IMR-90 (cell line): ENCODE results near the gene BAMBI. TPM values are rescaled to one million over a fixed set of nuclear protein-coding genes. Genes with fewer than 3 reads are reported as not detected.

ENCODE experiments used
- ATAC-seq: fragments of 200-7000 bp; cut with Tn5 transposase; 2 replicates; pipeline ENCODE4 v1.9.1; 2020; ENCODE audit warnings: low read depth, mild to moderate bottlenecking, moderate library complexity
- BruUV-seq: library from RNA; stranded (reverse); fragments of 400-500 nt; replicated peaks from 2 replicates; lab custom pipeline; 2021; lab: Mats Ljungman, UMichigan
- CTCF ChIA-PET: fragments of 300-600 bp; formaldehyde crosslinking; extraction: SDS; loops from one replicate; lab custom pipeline; 2021; ENCODE audit warnings: antibody characterized with exemption; lab: Yijun Ruan, JAX
- POLR2A ChIA-PET: fragments of 300-600 bp; sonication (Branson Sonifier 250); formaldehyde crosslinking; loops from one replicate; lab custom pipeline; 2022; ENCODE audit warnings: antibody characterized with exemption; ENCODE audit not compliant: unreplicated experiment; lab: Charles Lee
- DNase-seq: peaks from one replicate; pipeline ENCODE4 v3.0.0; 2013
- H2AFZ ChIP-seq: replicated peaks from 2 replicates; pipeline ENCODE3; 2013; ENCODE audit warnings: low read length, mild to moderate bottlenecking; ENCODE audit not compliant: poor library complexity
- H2AK5ac ChIP-seq: 2 replicates; pipeline ENCODE4 v1.6.1; 2013; ENCODE audit warnings: low read depth, low read length, inconsistent platforms
- H2AK9ac ChIP-seq: replicated peaks from 2 replicates; pipeline ENCODE3; 2013; ENCODE audit warnings: mild to moderate bottlenecking, low read depth, low read length, moderate library complexity; ENCODE audit not compliant: poor library complexity
- H2BK120ac ChIP-seq: 2 replicates; pipeline ENCODE4 v1.6.1; 2013; ENCODE audit warnings: low read depth, low read length, inconsistent platforms
- H2BK15ac ChIP-seq: 3 replicates; pipeline ENCODE4 v1.6.1; 2013; ENCODE audit warnings: low read depth, low read length, inconsistent platforms
- H2BK20ac ChIP-seq: 2 replicates; pipeline ENCODE4 v1.6.1; 2013; ENCODE audit warnings: low read depth, mild to moderate bottlenecking, inconsistent platforms, low read length, moderate library complexity
- H2BK5ac ChIP-seq: 2 replicates; pipeline ENCODE4 v1.6.1; 2013; ENCODE audit warnings: mild to moderate bottlenecking, low read depth, low read length, inconsistent platforms; ENCODE audit not compliant: poor library complexity, severe bottlenecking
- H3K14ac ChIP-seq: replicated peaks from 2 replicates; pipeline ENCODE4 v1.6.1; 2013; ENCODE audit warnings: low read depth, low read length, inconsistent platforms
- H3K18ac ChIP-seq: 2 replicates; pipeline ENCODE4 v1.6.1; 2013; ENCODE audit warnings: low read depth, low read length, control low read depth
- H3K23ac ChIP-seq: 2 replicates; pipeline ENCODE4 v1.6.1; 2013; ENCODE audit warnings: low read depth, low read length, inconsistent platforms
- H3K27ac ChIP-seq: 2 replicates; pipeline ENCODE4 v1.5.1; 2013; ENCODE audit warnings: mild to moderate bottlenecking, control low read depth, low read length; ENCODE audit not compliant: insufficient read depth
- H3K27me3 ChIP-seq: 2 replicates; pipeline ENCODE4 v1.6.1; 2013; ENCODE audit warnings: low read length; ENCODE audit not compliant: control insufficient read depth, insufficient read depth
- H3K36me3 ChIP-seq: 2 replicates; pipeline ENCODE4 v1.6.1; 2013; ENCODE audit warnings: low read length, mixed read lengths; ENCODE audit not compliant: control insufficient read depth, insufficient read depth
- H3K4ac ChIP-seq: 2 replicates; pipeline ENCODE4 v1.6.1; 2013; ENCODE audit warnings: low read depth, low read length, inconsistent platforms
- H3K4me1 ChIP-seq: 2 replicates; pipeline ENCODE4 v1.6.1; 2013; ENCODE audit warnings: low read length, mixed read lengths; ENCODE audit not compliant: control insufficient read depth, insufficient read depth
- H3K4me2 ChIP-seq: 2 replicates; pipeline ENCODE4 v1.6.1; 2013; ENCODE audit warnings: low read depth, mild to moderate bottlenecking, control low read depth, low read length, moderate library complexity
- H3K4me3 ChIP-seq: 2 replicates; pipeline ENCODE4 v1.5.1; 2013; ENCODE audit warnings: low read depth, mild to moderate bottlenecking, control low read depth, low read length, moderate library complexity; ENCODE audit not compliant: insufficient read depth
- H3K56ac ChIP-seq: 2 replicates; pipeline ENCODE4 v1.6.1; 2013; ENCODE audit warnings: low read length, inconsistent platforms; ENCODE audit not compliant: insufficient read depth; ENCODE audit errors: extremely low read depth
- H3K79me1 ChIP-seq, 2 experiments: 2 replicates each; pipeline ENCODE4 v1.6.1; 2013; ENCODE audit warnings: low read length in 2 of 2, inconsistent platforms in 1 of 2, low read depth in 1 of 2
- H3K9ac ChIP-seq: 2 replicates; pipeline ENCODE4 v1.6.1; 2013; ENCODE audit warnings: low read depth, low read length, control low read depth
- H3K9me1 ChIP-seq: 2 replicates; pipeline ENCODE4 v1.6.1; 2013; ENCODE audit warnings: low read length, inconsistent platforms; ENCODE audit not compliant: insufficient read depth
- H3K9me3 ChIP-seq: 2 replicates; pipeline ENCODE4 v1.6.1; 2013; ENCODE audit warnings: low read length; ENCODE audit not compliant: control insufficient read depth, insufficient read depth
- H4K20me1 ChIP-seq: 2 replicates; pipeline ENCODE4 v1.6.1; 2013; ENCODE audit warnings: low read length, inconsistent platforms; ENCODE audit not compliant: insufficient read depth
- H4K5ac ChIP-seq: 2 replicates; pipeline ENCODE4 v1.6.1; 2013; ENCODE audit warnings: mild to moderate bottlenecking, low read depth, low read length, control low read depth
- H4K8ac ChIP-seq, 2 experiments: 2 replicates each; pipeline ENCODE4 v1.6.1; 2013; ENCODE audit warnings: low read depth in 2 of 2, low read length in 2 of 2, control low read depth in 1 of 2, inconsistent platforms in 1 of 2
- H4K91ac ChIP-seq: 2 replicates; pipeline ENCODE4 v1.6.1; 2013; ENCODE audit warnings: low read depth, low read length, inconsistent platforms; ENCODE audit not compliant: insufficient read depth
- BHLHE40 ChIP-seq: fragments of 150-350 bp; IDR thresholded peaks from 2 replicates; pipeline ENCODE4 v1.6.1; 2016; ENCODE audit warnings: mild to moderate bottlenecking, low read depth, low read length
- CEBPB ChIP-seq: IDR thresholded peaks from 2 replicates; pipeline ENCODE4 v1.6.1; 2012; ENCODE audit warnings: low read depth, low read length, improper control_type of control experiment
- CHD1 ChIP-seq: IDR thresholded peaks from 2 replicates; pipeline ENCODE4 v1.6.1; 2012; ENCODE audit warnings: low read depth, low read length, improper control_type of control experiment
- FOS ChIP-seq: fragments of 150-350 bp; IDR thresholded peaks from 2 replicates; pipeline ENCODE4 v1.6.1; 2016; ENCODE audit warnings: low read depth, low read length
- MAFK ChIP-seq: IDR thresholded peaks from 2 replicates; pipeline ENCODE4 v1.6.1; 2012; ENCODE audit warnings: low read depth, low read length, improper control_type of control experiment
- MAZ ChIP-seq: IDR thresholded peaks from 2 replicates; pipeline ENCODE4 v1.6.1; 2012; ENCODE audit warnings: low read depth, mild to moderate bottlenecking, low read length, improper control_type of control experiment, moderate library complexity, borderline replicate concordance
- MXI1 ChIP-seq: IDR thresholded peaks from 2 replicates; pipeline ENCODE4 v1.6.1; 2012; ENCODE audit warnings: low read depth, mild to moderate bottlenecking, low read length, moderate library complexity, borderline replicate concordance
- NFE2L2 ChIP-seq: fragments of 150-350 bp; IDR thresholded peaks from 2 replicates; pipeline ENCODE4 v1.6.1; 2016; ENCODE audit warnings: low read depth, mild to moderate bottlenecking, low read length
- POLR2A ChIP-seq: IDR thresholded peaks from 2 replicates; pipeline ENCODE4 v1.6.1; 2012; ENCODE audit warnings: mild to moderate bottlenecking, low read depth, low read length
- RAD21 ChIP-seq: IDR thresholded peaks from 2 replicates; pipeline ENCODE4 v1.6.1; 2012; ENCODE audit warnings: low read length, improper control_type of control experiment
- RCOR1 ChIP-seq: IDR thresholded peaks from 2 replicates; pipeline ENCODE4 v1.6.1; 2012; ENCODE audit warnings: mild to moderate bottlenecking, low read length, improper control_type of control experiment; ENCODE audit not compliant: insufficient replicate concordance
- RFX5 ChIP-seq: IDR thresholded peaks from 2 replicates; pipeline ENCODE4 v1.8.0; 2012; ENCODE audit warnings: low read depth, mild to moderate bottlenecking, low read length, moderate library complexity
- SMC3 ChIP-seq: fragments of 150-350 bp; IDR thresholded peaks from 2 replicates; pipeline ENCODE4 v1.6.1; 2016; ENCODE audit warnings: low read depth, mild to moderate bottlenecking, antibody characterized with exemption, low read length, moderate library complexity
- WGBS, 2 experiments: methylation state at CpG; one replicate each; pipeline versions ENCODE4 v1.1.5 to v1.1.7; 2013; ENCODE audit warnings: missing lambda C conversion rate in 2 of 2; ENCODE audit not compliant: insufficient read length in 1 of 2; ENCODE audit errors: extremely low coverage in 2 of 2; 5-methylcytosine and 5-hydroxymethylcytosine counted together
- dilution Hi-C: fragments of 300-500 bp; cut with HindIII; formaldehyde crosslinking; loops from one replicate; pipeline ENCODE4 v1.14.3; 2018; ENCODE audit warnings: low sequenced_read_pairs; ENCODE audit not compliant: unreplicated experiment
- in situ Hi-C: fragments of 300-500 bp; cut with MboI; formaldehyde crosslinking; loops from 3 replicates; pipeline ENCODE4 v1.14.3; 2019; ENCODE audit warnings: low sequenced_read_pairs, inconsistent platforms, mixed read lengths
- intact Hi-C: fragments of 100-400 bp; cut with micrococcal nuclease; formaldehyde crosslinking; loops from 2 replicates; pipeline ENCODE4 v1.10.0; 2022
- polyA plus RNA-seq, 3 experiments: library from polyadenylated mRNA; depleted of rRNA; stranded (reverse); fragments of >200 nt; gene quantifications; 2 replicates each; pipeline ENCODE4 v1.2.3, GENCODE V29; 2012; ENCODE audit warnings: low replicate concordance in 1 of 3
- total RNA-seq: library from RNA; depleted of rRNA; stranded (reverse); fragments of >200 nt; gene quantifications from 2 replicates; pipeline ENCODE4 v1.2.3, GENCODE V29; 2012
- TF ChIP-seq, protein P1 (sequence below): conservative IDR thresholded peaks from 2 replicates; pipeline ENCODE4 v1.5.1; 2012; ENCODE audit warnings: mild to moderate bottlenecking, low read depth, low read length, improper control_type of control experiment
- TF ChIP-seq, protein P2 (sequence below): fragments of 150-350 bp; IDR thresholded peaks from 2 replicates; pipeline ENCODE4 v1.6.1; 2017; ENCODE audit warnings: mild to moderate bottlenecking, antibody characterized with exemption, low read length, low read depth

BAMBI gene
- total and polyA plus RNA-seq, 2 of the 4 experiments (the other 2 are of a cell fraction): 14.4 to 19.4 TPM

DNA sequence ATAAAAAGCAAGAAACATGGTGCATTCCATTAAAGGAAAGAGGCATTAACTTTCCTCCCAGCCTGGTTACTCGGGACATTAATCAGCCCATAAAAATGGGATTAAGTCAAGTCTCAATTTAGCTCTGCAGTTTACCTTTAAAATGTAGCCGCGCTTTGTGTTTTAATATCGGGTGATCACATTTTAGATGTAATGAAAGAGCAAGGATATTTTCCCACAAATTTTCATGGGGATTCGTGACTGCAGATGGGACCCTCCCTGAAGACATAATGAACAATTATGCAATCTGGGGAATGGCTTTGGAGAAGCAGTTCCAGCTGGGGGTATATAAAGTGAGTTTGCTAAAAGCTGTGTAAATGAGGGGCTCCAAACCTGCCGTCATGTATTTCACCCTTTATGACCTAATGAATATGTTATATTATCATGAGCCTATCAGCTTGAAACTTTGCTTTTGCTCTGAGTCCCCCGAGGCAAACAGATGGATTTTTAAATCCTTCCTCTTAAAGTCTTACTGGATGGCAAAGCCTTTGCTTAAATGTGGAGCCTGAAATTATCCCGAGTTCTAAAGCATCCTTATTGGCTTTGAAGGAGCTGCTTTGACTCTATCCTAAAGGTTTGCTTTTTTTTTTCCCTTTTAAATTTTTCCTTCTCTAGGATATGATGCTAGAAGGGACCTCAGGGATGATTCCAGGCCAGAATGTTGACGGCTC is 31.8 kb downstream of the BAMBI start:
- Histone ChIP-seq H3K4me1 (peaks cover 5% of the 10 kb centered on the region; the same call in 1 of the 2 replicates), H4K20me1 (no peaks in the 10 kb centered on the region), H3K36me3 (no peaks in the 10 kb centered on the region), H3K9ac (no peak overlapping the region), H3K4ac (no peak overlapping the region), H3K4me2 (no peak overlapping the region), H2BK15ac (no peak overlapping the region), H3K9me3 (no peaks in the 10 kb centered on the region), H3K18ac (no peak overlapping the region), H2BK120ac (no peak overlapping the region), H4K8ac (no peak overlapping the region), H3K14ac (no peak overlapping the region), H2AFZ (no peak overlapping the region), H3K9me1 (no peaks in the 10 kb centered on the region), H3K27me3 (no peaks in the 10 kb centered on the region), H3K23ac (no peak overlapping the region), H4K5ac (no peak overlapping the region), H2BK20ac (no peak overlapping the region), H2AK5ac (no peak overlapping the region), H2AK9ac (no peak overlapping the region), H3K27ac (no peak overlapping the region), H2BK5ac (no peak overlapping the region), H3K79me1 (no peaks in the 10 kb centered on the region), H4K91ac (no peak overlapping the region), H3K4me3 (no peak overlapping the region), H3K56ac (no peak overlapping the region)
- POLR2A ChIA-PET: interaction anchor here (0.5 kb wide), 1 partner anchor 597 kb away, joined by 6 read pairs; no protein-coding TSS in a partner anchor
- in situ Hi-C loops: no loop called here
- CTCF ChIA-PET: interaction anchor here (0.7 kb wide), 1 partner anchor 113 kb away, joined by 3 read pairs; no protein-coding TSS in a partner anchor
- dilution Hi-C loops: no loop called here
- ATAC-seq: no peak
- intact Hi-C loops: no loop called here
- DNase-seq: no peak
- BruUV-seq: no TSS peak
- WGBS, 2 experiments: 56% methylated on average over 2 of the region's 9 CpGs; no CpG with 5 or more reads in 1 of the 2 experiments
- TF ChIP-seq SMC3: no peak
- no peak for TF ChIP-seq RAD21
- TF ChIP-seq CHD1: no peak
- TF ChIP-seq, protein P1, sequence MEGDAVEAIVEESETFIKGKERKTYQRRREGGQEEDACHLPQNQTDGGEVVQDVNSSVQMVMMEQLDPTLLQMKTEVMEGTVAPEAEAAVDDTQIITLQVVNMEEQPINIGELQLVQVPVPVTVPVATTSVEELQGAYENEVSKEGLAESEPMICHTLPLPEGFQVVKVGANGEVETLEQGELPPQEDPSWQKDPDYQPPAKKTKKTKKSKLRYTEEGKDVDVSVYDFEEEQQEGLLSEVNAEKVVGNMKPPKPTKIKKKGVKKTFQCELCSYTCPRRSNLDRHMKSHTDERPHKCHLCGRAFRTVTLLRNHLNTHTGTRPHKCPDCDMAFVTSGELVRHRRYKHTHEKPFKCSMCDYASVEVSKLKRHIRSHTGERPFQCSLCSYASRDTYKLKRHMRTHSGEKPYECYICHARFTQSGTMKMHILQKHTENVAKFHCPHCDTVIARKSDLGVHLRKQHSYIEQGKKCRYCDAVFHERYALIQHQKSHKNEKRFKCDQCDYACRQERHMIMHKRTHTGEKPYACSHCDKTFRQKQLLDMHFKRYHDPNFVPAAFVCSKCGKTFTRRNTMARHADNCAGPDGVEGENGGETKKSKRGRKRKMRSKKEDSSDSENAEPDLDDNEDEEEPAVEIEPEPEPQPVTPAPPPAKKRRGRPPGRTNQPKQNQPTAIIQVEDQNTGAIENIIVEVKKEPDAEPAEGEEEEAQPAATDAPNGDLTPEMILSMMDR: no peak
- TF ChIP-seq RCOR1: no peak
- TF ChIP-seq MAFK: no peak
- TF ChIP-seq POLR2A: no peak
- no peak for TF ChIP-seq NFE2L2
- TF ChIP-seq MXI1: no peak
- TF ChIP-seq, protein P2, sequence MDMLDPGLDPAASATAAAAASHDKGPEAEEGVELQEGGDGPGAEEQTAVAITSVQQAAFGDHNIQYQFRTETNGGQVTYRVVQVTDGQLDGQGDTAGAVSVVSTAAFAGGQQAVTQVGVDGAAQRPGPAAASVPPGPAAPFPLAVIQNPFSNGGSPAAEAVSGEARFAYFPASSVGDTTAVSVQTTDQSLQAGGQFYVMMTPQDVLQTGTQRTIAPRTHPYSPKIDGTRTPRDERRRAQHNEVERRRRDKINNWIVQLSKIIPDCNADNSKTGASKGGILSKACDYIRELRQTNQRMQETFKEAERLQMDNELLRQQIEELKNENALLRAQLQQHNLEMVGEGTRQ: no peak
- no peak for TF ChIP-seq BHLHE40
- no peak for TF ChIP-seq RFX5
- TF ChIP-seq MAZ: no peak
- TF ChIP-seq FOS: no peak
- TF ChIP-seq CEBPB: no peak
